ENCODE data around the gene CDKAL1. TPM values are rescaled to one million over a fixed set of nuclear protein-coding genes. Genes with fewer than 3 reads are reported as not detected.

The CDKAL1 gene
- total and polyA plus RNA-seq, 2 of the 13 experiments (the other 11 are each of a cell fraction or from before 2014, with no cell fraction given) = 9.5 to 27.7 TPM

DNA sequence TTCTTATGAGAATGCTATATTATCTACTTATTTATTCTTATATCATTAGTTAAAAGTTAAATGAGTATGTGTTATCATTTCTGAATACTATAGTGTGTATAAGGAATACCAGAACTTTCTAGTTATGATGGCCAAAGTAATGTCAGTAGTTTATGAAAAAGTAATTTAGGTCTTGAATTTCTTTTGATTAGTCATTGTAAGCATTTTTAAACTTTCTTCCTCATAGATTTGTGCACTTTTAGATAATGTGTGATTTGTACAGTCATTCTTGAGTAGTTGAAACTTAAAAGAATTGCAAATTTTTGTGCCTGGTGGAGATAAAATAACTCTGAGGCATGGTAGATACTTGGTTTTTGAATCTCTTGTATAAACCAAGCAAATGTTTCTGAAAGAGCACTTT is 311.3 kb downstream of the CDKAL1 start:
- Histone ChIP-seq H3K27me3 (ENCODE audit: control insufficient read depth in 1 of 2, insufficient read depth in 2 of 2, low read length in 2 of 2) (no peaks in the 10 kb centered on the region), H3K36me3 (replicated peaks in 1 of 2; ENCODE audit: control insufficient read depth in 1 of 2, insufficient read depth in 2 of 2, low read length in 2 of 2) (no peaks in the 10 kb centered on the region), H3K4me1 (ENCODE audit: insufficient read depth, low read length) (peaks cover 13% of the 10 kb centered on the region), H4K20me1 (ENCODE audit: insufficient read depth, low read length) (no peaks in the 10 kb centered on the region), H3K4me3 (replicated peaks in 1 of 3; ENCODE audit: insufficient read depth in 1 of 3, low read depth in 2 of 3, low read length in 3 of 3) (no peak overlapping the region), H3K9me3 (ENCODE audit: low read length) (no peaks in the 10 kb centered on the region), H3K4me2 (ENCODE audit: low read depth, low read length) (no peak overlapping the region), H3K79me2 (ENCODE audit: insufficient read depth, low read length) (no peaks in the 10 kb centered on the region), H3K9ac (ENCODE audit: insufficient read depth, low read depth, low read length) (no peak overlapping the region), H2AFZ (ENCODE audit: low read length) (no peak overlapping the region), H3K27ac (ENCODE audit: extremely low read length, insufficient read depth, low read length) (no peak overlapping the region)
- intact Hi-C loops (cut with micrococcal nuclease; ENCODE audit: unreplicated experiment) (no loop called here), in situ Hi-C loops (cut with HindIII; ENCODE audit: extremely low pct_ligation_motif_present, low pct_unique_long_range_greater_than_20kb) (no loop called here)
- CTCF ChIA-PET (ENCODE audit: low intra/inter-chr PET ratio, low total read pairs) = no interaction called here
- DNase-seq (ENCODE audit: low spot score) = no peak
- FAIRE-seq = no peak
- POLR2A ChIA-PET = no interaction called here
- BruUV-seq (replicated peaks) = no TSS peak
- TF ChIP-seq MIER2 (CRISPR knock-in tag; IDR thresholded peaks at IDR 0.05) (no peak), MAFF (IDR thresholded peaks at IDR 0.05; ENCODE audit: low read depth, low read length) (0 out of 2 replicates have a peak, but pooled peaks have one; percentile 6), MAFK (conservative IDR thresholded peaks at IDR 0.05 in 1 of 2, IDR thresholded peaks at IDR 0.05 in 1 of 2; ENCODE audit: low read length in 2 of 2) (peak in 1 of 2 experiments; percentile 15; a peak in 1 of 4 replicates), ELF3 (CRISPR knock-in tag; IDR thresholded peaks at IDR 0.05) (no peak)
- TF ChIP-seq, protein P1, sequence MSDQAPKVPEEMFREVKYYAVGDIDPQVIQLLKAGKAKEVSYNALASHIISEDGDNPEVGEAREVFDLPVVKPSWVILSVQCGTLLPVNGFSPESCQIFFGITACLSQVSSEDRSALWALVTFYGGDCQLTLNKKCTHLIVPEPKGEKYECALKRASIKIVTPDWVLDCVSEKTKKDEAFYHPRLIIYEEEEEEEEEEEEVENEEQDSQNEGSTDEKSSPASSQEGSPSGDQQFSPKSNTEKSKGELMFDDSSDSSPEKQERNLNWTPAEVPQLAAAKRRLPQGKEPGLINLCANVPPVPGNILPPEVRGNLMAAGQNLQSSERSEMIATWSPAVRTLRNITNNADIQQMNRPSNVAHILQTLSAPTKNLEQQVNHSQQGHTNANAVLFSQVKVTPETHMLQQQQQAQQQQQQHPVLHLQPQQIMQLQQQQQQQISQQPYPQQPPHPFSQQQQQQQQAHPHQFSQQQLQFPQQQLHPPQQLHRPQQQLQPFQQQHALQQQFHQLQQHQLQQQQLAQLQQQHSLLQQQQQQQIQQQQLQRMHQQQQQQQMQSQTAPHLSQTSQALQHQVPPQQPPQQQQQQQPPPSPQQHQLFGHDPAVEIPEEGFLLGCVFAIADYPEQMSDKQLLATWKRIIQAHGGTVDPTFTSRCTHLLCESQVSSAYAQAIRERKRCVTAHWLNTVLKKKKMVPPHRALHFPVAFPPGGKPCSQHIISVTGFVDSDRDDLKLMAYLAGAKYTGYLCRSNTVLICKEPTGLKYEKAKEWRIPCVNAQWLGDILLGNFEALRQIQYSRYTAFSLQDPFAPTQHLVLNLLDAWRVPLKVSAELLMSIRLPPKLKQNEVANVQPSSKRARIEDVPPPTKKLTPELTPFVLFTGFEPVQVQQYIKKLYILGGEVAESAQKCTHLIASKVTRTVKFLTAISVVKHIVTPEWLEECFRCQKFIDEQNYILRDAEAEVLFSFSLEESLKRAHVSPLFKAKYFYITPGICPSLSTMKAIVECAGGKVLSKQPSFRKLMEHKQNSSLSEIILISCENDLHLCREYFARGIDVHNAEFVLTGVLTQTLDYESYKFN (CRISPR knock-in tag; conservative IDR thresholded peaks at IDR 0.05) = no peak
- no peak for ATAC-seq

DNA sequence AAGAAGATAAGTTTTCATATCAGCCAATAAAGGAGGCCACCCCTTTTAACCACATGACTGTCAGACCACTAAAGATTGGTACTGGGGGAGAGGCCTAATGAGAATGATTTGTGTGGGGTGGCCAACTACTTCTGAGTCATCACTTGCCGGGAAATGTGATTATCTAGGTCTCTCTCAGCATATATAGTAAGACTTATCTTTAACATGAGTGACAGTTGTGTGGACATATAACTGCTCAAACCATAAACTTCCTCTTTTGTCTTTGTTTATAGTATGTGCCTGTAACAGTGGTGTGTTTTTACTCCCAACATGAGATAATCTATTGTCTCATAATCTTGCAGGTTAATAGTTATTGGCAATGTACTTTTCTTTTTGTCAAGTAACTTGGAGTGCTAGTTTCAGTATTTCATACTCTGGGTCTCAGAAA is 312.4 kb downstream of the CDKAL1 start:
- H3K4me3 ChIP-seq (replicated peaks in 1 of 3; ENCODE audit: insufficient read depth in 1 of 3, low read depth in 2 of 3, low read length in 3 of 3) = no peak overlapping the region
- 100% methylated on average over 1 of the region's 1 CpG for WGBS (ENCODE audit: low lambda C conversion rate)
- in situ Hi-C loops (cut with HindIII; ENCODE audit: extremely low pct_ligation_motif_present, low pct_unique_long_range_greater_than_20kb) (no loop called here), intact Hi-C loops (cut with micrococcal nuclease; ENCODE audit: unreplicated experiment) (no loop called here)
- no TSS peak for BruUV-seq (replicated peaks)
- ATAC-seq (no peak), FAIRE-seq (no peak), DNase-seq (ENCODE audit: low spot score) (no peak)
- H4K20me1 ChIP-seq (ENCODE audit: insufficient read depth, low read length) = no peaks in the 10 kb centered on the region
- H3K4me1 ChIP-seq (ENCODE audit: insufficient read depth, low read length) = peaks cover 13% of the 10 kb centered on the region
- H3K27me3 ChIP-seq (ENCODE audit: control insufficient read depth in 1 of 2, insufficient read depth in 2 of 2, low read length in 2 of 2) = no peaks in the 10 kb centered on the region
- no peaks in the 10 kb centered on the region for H3K36me3 ChIP-seq (replicated peaks in 1 of 2; ENCODE audit: control insufficient read depth in 1 of 2, insufficient read depth in 2 of 2, low read length in 2 of 2)
- H3K9ac ChIP-seq (ENCODE audit: insufficient read depth, low read depth, low read length) = no peak overlapping the region
- ChIA-PET POLR2A (no interaction called here), CTCF (ENCODE audit: low intra/inter-chr PET ratio, low total read pairs) (no interaction called here)
- H3K27ac ChIP-seq (ENCODE audit: extremely low read length, insufficient read depth, low read length) = no peak overlapping the region
- no peak overlapping the region for H3K4me2 ChIP-seq (ENCODE audit: low read depth, low read length)
- no peak overlapping the region for H2AFZ ChIP-seq (ENCODE audit: low read length)
- no peaks in the 10 kb centered on the region for H3K79me2 ChIP-seq (ENCODE audit: insufficient read depth, low read length)
- no peaks in the 10 kb centered on the region for H3K9me3 ChIP-seq (ENCODE audit: low read length)
- TF ChIP-seq ZMYM3 (CRISPR knock-in tag; IDR thresholded peaks at IDR 0.05) (no peak), RBM22 (optimal IDR thresholded peaks at IDR 0.05; ENCODE audit: low read length) (no peak), ZNF326 (CRISPR knock-in tag; IDR thresholded peaks at IDR 0.05; ENCODE audit: borderline replicate concordance) (no peak), ATM (IDR thresholded peaks at IDR 0.05; ENCODE audit: borderline replicate concordance) (no peak)
- TF ChIP-seq, protein P2, sequence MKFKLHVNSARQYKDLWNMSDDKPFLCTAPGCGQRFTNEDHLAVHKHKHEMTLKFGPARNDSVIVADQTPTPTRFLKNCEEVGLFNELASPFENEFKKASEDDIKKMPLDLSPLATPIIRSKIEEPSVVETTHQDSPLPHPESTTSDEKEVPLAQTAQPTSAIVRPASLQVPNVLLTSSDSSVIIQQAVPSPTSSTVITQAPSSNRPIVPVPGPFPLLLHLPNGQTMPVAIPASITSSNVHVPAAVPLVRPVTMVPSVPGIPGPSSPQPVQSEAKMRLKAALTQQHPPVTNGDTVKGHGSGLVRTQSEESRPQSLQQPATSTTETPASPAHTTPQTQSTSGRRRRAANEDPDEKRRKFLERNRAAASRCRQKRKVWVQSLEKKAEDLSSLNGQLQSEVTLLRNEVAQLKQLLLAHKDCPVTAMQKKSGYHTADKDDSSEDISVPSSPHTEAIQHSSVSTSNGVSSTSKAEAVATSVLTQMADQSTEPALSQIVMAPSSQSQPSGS (CRISPR knock-in tag; IDR thresholded peaks at IDR 0.05) = no peak
- TF ChIP-seq, protein P3, sequence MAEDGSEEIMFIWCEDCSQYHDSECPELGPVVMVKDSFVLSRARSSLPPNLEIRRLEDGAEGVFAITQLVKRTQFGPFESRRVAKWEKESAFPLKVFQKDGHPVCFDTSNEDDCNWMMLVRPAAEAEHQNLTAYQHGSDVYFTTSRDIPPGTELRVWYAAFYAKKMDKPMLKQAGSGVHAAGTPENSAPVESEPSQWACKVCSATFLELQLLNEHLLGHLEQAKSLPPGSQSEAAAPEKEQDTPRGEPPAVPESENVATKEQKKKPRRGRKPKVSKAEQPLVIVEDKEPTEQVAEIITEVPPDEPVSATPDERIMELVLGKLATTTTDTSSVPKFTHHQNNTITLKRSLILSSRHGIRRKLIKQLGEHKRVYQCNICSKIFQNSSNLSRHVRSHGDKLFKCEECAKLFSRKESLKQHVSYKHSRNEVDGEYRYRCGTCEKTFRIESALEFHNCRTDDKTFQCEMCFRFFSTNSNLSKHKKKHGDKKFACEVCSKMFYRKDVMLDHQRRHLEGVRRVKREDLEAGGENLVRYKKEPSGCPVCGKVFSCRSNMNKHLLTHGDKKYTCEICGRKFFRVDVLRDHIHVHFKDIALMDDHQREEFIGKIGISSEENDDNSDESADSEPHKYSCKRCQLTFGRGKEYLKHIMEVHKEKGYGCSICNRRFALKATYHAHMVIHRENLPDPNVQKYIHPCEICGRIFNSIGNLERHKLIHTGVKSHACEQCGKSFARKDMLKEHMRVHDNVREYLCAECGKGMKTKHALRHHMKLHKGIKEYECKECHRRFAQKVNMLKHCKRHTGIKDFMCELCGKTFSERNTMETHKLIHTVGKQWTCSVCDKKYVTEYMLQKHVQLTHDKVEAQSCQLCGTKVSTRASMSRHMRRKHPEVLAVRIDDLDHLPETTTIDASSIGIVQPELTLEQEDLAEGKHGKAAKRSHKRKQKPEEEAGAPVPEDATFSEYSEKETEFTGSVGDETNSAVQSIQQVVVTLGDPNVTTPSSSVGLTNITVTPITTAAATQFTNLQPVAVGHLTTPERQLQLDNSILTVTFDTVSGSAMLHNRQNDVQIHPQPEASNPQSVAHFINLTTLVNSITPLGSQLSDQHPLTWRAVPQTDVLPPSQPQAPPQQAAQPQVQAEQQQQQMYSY (CRISPR knock-in tag; IDR thresholded peaks at IDR 0.05) = no peak
